ENCODE results near the gene GRIK3. TPM values are rescaled to one million over a fixed set of nuclear protein-coding genes. Genes with fewer than 3 reads are reported as not detected.

The GRIK3 gene
- total RNA-seq, 1 experiment from 2014 or later: 5.5 TPM

DNA sequence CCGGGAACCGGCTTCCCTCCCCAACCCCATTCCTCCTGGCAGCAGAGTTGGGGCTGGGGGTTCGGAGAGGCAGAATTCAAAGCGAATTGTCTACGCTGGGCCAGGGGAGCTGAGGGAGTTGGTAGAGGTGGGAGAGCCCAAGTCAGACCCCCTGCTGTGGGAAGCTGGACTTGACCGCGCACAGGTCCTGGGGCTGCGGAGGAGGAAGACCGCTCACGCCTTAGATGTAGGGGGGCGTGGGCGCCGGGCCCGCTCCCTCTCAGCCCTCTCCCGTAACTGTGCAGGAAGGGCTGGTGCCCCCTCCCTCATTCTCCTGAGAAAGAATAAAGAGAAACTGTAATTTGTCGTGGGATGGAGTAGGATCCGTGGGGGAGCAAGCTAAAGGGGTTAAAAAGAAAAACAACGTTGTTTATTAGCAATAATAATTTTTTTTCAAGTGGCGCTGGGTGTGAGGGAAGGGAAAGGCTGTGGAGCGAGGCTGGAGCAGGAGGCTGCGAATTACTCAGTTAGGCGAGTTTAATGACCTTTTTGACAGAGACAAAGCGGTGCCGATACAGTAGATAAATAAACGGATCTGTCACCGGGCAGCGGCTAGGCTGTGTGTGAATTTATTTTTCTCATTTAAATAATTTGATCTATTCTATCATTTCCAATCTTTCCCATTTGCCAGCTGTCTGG, 838 bp upstream of the GRIK3 start:
- Mint-ChIP-seq H3K36me3 (no peaks in the 10 kb centered on the region), H3K9me3 (no peaks in the 10 kb centered on the region), H3K27me3 (ENCODE audit: low read depth) (peaks cover 71% of the 10 kb centered on the region), H3K4me1 (peaks cover 66% of the 10 kb centered on the region), H3K4me3 (peak overlapping the region; percentile 69), H3K27ac (no peak overlapping the region)
- TF ChIP-seq NFYB (CRISPR knock-in tag; conservative IDR thresholded peaks at IDR 0.05; ENCODE audit: low read depth) (no peak), IRF2 (CRISPR knock-in tag; IDR thresholded peaks at IDR 0.05; ENCODE audit: borderline replicate concordance, low read depth) (no peak), JUN (CRISPR knock-in tag; IDR thresholded peaks at IDR 0.05) (no peak)
- DNase-seq (ENCODE audit: low spot score) (peak; percentile 59), ATAC-seq (no peak)
- ChIA-PET CTCF (interaction anchor here (0.8 to 1.9 kb wide), 14 partner anchors 17 to 459 kb away, joined by 3 to 9 read pairs (median 4); no protein-coding TSS in a partner anchor), POLR2A (interaction anchor here (0.8 kb wide), 1 partner anchor 280 kb away, joined by 4 read pairs; no protein-coding TSS in a partner anchor)

DNA sequence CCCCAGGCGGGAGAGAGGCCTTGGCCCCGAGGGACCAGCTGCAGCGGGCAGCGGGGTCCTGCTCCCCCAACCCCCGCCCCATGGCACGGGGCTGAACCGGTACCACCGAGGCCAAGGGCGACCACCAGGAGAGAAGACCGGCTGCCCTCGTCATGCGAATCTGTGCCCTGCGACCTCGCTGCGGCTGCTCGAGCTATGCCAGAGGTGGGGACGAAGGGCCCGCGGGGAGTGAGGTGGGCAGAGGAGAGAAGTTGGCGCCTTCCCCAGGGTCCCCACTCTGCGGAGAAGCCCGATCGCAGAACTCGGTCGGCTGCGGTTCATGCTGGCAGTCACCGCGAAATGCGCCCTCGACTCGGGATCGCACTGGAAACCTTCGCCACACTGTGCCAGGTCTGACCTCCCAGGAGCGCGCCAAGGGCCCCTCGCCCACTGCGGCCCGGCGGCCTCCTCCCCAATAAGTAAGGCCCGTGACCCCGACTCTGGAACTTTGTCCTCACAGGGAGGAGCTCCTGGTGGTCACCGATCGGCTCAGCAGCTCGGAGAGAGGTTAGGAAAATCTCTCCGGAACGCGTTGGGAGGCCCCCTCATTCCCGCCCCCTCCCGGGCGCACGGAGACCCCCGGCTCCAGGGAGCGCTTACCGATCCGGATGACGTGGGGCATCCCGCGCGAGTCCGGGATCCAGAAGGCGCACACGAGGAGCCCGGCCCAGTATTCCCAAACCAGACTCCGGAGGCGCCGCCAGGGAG, 787 bp downstream of the GRIK3 start:
- peaks cover 62% of the 10 kb centered on the region for H3K4me1 Mint-ChIP-seq
- ChIA-PET POLR2A (no interaction called here), CTCF (interaction anchor here (0.6 to 1.3 kb wide), 7 partner anchors 9 to 330 kb away, joined by 3 to 7 read pairs (median 3); no protein-coding TSS in a partner anchor)
- peaks cover 80% of the 10 kb centered on the region for H3K27me3 Mint-ChIP-seq (ENCODE audit: low read depth)
- no peak overlapping the region for H3K27ac Mint-ChIP-seq
- DNase-seq (ENCODE audit: low spot score): peak; percentile 26
- H3K36me3 Mint-ChIP-seq: no peaks in the 10 kb centered on the region
- ATAC-seq: no peak
- TF ChIP-seq, protein P1, sequence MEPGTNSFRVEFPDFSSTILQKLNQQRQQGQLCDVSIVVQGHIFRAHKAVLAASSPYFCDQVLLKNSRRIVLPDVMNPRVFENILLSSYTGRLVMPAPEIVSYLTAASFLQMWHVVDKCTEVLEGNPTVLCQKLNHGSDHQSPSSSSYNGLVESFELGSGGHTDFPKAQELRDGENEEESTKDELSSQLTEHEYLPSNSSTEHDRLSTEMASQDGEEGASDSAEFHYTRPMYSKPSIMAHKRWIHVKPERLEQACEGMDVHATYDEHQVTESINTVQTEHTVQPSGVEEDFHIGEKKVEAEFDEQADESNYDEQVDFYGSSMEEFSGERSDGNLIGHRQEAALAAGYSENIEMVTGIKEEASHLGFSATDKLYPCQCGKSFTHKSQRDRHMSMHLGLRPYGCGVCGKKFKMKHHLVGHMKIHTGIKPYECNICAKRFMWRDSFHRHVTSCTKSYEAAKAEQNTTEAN (CRISPR knock-in tag; IDR thresholded peaks at IDR 0.05): 0 out of 2 replicates have a peak, but pooled peaks have one; percentile 16
- TF ChIP-seq, protein P2, sequence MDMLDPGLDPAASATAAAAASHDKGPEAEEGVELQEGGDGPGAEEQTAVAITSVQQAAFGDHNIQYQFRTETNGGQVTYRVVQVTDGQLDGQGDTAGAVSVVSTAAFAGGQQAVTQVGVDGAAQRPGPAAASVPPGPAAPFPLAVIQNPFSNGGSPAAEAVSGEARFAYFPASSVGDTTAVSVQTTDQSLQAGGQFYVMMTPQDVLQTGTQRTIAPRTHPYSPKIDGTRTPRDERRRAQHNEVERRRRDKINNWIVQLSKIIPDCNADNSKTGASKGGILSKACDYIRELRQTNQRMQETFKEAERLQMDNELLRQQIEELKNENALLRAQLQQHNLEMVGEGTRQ (CRISPR knock-in tag; IDR thresholded peaks at IDR 0.05): 0 out of 2 replicates have a peak, but pooled peaks have one; percentile 7
- TF ChIP-seq JAZF1 (CRISPR knock-in tag; IDR thresholded peaks at IDR 0.05) (no peak), KAT7 (CRISPR knock-in tag; IDR thresholded peaks at IDR 0.05; ENCODE audit: borderline replicate concordance) (no peak), SP1 (CRISPR knock-in tag; conservative IDR thresholded peaks at IDR 0.05) (0 out of 2 replicates have a peak, but pooled peaks have one; percentile 7)
- H3K9me3 Mint-ChIP-seq: no peaks in the 10 kb centered on the region
- H3K4me3 Mint-ChIP-seq: peak overlapping the region; percentile 67

DNA sequence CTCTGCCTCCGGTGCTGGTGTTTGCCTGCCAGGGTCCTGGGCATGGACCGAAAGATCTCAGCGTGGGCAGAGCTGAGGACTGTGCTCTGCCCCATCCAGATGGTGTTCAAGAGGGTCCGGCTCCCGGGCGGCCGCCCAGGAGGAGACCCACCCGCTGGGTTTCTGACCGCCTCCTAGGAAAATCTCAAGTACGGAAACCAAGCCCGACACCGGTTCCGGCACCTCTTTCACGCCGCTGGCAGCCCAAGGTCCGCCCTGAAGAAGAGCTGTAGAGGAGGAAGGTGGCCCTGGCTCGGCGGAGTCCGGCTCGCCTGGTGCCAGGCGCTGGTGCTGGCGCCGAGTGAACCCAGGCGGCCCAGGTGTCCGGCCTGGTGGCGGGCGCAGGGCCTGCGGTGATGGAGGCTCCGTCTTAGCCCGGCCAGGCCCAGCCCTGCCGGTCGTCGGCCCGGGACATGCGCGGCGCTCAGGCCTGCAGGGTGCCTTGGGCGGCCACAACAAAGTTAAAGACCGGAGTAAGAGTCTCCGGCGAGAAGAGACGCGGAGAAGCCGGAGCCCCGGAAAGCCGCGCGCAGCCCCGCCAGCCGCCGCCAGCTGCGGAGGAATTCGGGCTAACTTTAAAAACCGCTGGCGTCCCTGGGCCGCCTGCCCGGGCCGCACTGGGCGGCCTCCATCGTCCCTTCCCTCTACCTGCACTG, 1.5 kb downstream of the GRIK3 start:
- H3K4me3 Mint-ChIP-seq: peak overlapping the region; percentile 67
- no peaks in the 10 kb centered on the region for H3K9me3 Mint-ChIP-seq
- DNase-seq (ENCODE audit: low spot score) (peak; percentile 52), ATAC-seq (peak; percentile 3; the same call in 1 of the 2 replicates)
- H3K4me1 Mint-ChIP-seq: peaks cover 56% of the 10 kb centered on the region
- 0 out of 2 replicates have a peak, but pooled peaks have one; percentile 19 for TF ChIP-seq SP1 (CRISPR knock-in tag; conservative IDR thresholded peaks at IDR 0.05)
- TF ChIP-seq CBFB (CRISPR knock-in tag; IDR thresholded peaks at IDR 0.05; ENCODE audit: low read depth): no peak
- TF ChIP-seq, protein P1 (CRISPR knock-in tag; IDR thresholded peaks at IDR 0.05): 0 out of 2 replicates have a peak, but pooled peaks have one; percentile 22
- peaks cover 78% of the 10 kb centered on the region for H3K27me3 Mint-ChIP-seq (ENCODE audit: low read depth)
- no peak overlapping the region for H3K27ac Mint-ChIP-seq
- no peaks in the 10 kb centered on the region for H3K36me3 Mint-ChIP-seq
- POLR2A ChIA-PET: no interaction called here
- CTCF ChIA-PET: interaction anchor here (0.6 to 1.3 kb wide), 3 partner anchors 15 to 90 kb away, joined by 3 to 4 read pairs (median 3); no protein-coding TSS in a partner anchor

DNA sequence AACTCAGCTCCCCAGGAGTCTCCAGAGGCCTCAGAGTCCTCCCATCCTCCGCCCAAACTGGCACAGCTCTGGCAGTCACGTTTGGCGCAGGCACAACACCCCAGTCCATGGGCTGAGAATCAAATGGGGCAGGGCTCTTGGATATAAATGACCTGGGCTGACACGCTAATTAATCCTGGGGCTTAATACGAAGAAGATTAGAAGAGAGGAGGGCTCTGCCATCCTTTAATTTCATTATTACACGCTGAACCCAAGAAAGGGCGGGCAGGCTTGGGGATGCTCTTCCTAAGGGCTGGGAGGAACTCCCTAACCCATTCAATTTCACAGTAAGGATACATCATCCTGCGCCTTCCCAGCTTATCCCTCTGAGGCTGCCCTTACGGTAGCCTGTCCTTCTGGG, 2.4 kb downstream of the GRIK3 start:
- Mint-ChIP-seq H3K4me1 (peaks cover 48% of the 10 kb centered on the region), H3K27ac (no peak overlapping the region), H3K27me3 (ENCODE audit: low read depth) (peaks cover 71% of the 10 kb centered on the region), H3K36me3 (no peaks in the 10 kb centered on the region), H3K4me3 (peak overlapping the region; percentile 67; the same call in 1 of the 2 replicates), H3K9me3 (no peaks in the 10 kb centered on the region)
- no peak for DNase-seq (ENCODE audit: low spot score)
- ATAC-seq: no peak
- CTCF ChIA-PET: no interaction called here
- POLR2A ChIA-PET: no interaction called here
- TF ChIP-seq, protein P3, sequence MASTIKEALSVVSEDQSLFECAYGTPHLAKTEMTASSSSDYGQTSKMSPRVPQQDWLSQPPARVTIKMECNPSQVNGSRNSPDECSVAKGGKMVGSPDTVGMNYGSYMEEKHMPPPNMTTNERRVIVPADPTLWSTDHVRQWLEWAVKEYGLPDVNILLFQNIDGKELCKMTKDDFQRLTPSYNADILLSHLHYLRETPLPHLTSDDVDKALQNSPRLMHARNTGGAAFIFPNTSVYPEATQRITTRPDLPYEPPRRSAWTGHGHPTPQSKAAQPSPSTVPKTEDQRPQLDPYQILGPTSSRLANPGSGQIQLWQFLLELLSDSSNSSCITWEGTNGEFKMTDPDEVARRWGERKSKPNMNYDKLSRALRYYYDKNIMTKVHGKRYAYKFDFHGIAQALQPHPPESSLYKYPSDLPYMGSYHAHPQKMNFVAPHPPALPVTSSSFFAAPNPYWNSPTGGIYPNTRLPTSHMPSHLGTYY (CRISPR knock-in tag; IDR thresholded peaks at IDR 0.05): no peak
- TF ChIP-seq, protein P2 (CRISPR knock-in tag; IDR thresholded peaks at IDR 0.05): no peak
- TF ChIP-seq TP53 (CRISPR knock-in tag; IDR thresholded peaks at IDR 0.05): no peak
- TF ChIP-seq, protein P4, sequence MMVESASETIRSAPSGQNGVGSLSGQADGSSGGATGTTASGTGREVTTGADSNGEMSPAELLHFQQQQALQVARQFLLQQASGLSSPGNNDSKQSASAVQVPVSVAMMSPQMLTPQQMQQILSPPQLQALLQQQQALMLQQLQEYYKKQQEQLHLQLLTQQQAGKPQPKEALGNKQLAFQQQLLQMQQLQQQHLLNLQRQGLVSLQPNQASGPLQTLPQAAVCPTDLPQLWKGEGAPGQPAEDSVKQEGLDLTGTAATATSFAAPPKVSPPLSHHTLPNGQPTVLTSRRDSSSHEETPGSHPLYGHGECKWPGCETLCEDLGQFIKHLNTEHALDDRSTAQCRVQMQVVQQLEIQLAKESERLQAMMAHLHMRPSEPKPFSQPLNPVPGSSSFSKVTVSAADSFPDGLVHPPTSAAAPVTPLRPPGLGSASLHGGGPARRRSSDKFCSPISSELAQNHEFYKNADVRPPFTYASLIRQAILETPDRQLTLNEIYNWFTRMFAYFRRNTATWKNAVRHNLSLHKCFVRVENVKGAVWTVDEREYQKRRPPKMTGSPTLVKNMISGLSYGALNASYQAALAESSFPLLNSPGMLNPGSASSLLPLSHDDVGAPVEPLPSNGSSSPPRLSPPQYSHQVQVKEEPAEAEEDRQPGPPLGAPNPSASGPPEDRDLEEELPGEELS (CRISPR knock-in tag; IDR thresholded peaks at IDR 0.05): no peak
- TF ChIP-seq, protein P5, sequence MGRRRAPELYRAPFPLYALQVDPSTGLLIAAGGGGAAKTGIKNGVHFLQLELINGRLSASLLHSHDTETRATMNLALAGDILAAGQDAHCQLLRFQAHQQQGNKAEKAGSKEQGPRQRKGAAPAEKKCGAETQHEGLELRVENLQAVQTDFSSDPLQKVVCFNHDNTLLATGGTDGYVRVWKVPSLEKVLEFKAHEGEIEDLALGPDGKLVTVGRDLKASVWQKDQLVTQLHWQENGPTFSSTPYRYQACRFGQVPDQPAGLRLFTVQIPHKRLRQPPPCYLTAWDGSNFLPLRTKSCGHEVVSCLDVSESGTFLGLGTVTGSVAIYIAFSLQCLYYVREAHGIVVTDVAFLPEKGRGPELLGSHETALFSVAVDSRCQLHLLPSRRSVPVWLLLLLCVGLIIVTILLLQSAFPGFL (CRISPR knock-in tag; IDR thresholded peaks at IDR 0.05; ENCODE audit: borderline replicate concordance): no peak
- TF ChIP-seq NR2C2 (CRISPR knock-in tag; IDR thresholded peaks at IDR 0.05): no peak
- no peak for TF ChIP-seq CREM (CRISPR knock-in tag; IDR thresholded peaks at IDR 0.05)

All from WTC11 (cell line).